Astrocyte of the cerebellum (primary cell): ENCODE data around the gene STPG4.
"Not testable (repeated sequence)": the region's sequence is repeated elsewhere in the genome, so short reads cannot be mapped to it uniquely, and the experiment has no call there.

Source experiments
- DNase-seq: peaks from one replicate; pipeline ENCODE4 v3.0.0-alpha.2; 2011; ENCODE audit warnings: low read depth
- H3K4me3 ChIP-seq: 2 replicates; pipeline ENCODE4 v1.5.1; 2011; ENCODE audit warnings: mild to moderate bottlenecking, low read depth, low read length, moderate library complexity
- in situ Hi-C: cut with HindIII; loops from 2 replicates; pipeline ENCODE4 v1.10.0; 2017; ENCODE audit warnings: low sequenced_read_pairs
- TF ChIP-seq, protein P1 (sequence below): IDR thresholded peaks from 2 replicates; pipeline ENCODE4 v1.5.1; 2012; ENCODE audit warnings: low read length, low read depth, moderate library complexity, mild to moderate bottlenecking; ENCODE audit errors: missing control alignments

STPG4 gene

DNA sequence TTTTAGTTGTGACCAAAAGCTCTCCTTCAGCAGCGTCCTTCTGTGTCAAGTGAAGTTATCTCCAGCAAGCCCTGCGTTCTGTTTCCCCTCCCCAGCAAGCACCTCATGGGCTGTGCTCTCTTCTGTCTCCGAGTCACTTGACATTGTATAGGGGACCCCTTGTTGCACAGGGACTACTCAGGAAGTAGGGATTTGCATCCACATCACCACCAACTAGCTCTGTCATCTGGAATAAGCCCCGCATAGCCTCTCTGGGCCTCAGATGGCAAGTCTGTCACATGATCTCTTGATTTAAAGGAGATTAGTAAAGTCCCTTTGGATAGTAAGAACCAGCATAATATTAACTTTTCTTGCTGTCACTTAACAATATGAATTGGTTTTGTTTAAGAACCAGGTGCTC is 32.0 kb upstream of the STPG4 start:
- in situ Hi-C loops: no loop called here
- no peak overlapping the region for H3K4me3 ChIP-seq
- TF ChIP-seq, protein P1, sequence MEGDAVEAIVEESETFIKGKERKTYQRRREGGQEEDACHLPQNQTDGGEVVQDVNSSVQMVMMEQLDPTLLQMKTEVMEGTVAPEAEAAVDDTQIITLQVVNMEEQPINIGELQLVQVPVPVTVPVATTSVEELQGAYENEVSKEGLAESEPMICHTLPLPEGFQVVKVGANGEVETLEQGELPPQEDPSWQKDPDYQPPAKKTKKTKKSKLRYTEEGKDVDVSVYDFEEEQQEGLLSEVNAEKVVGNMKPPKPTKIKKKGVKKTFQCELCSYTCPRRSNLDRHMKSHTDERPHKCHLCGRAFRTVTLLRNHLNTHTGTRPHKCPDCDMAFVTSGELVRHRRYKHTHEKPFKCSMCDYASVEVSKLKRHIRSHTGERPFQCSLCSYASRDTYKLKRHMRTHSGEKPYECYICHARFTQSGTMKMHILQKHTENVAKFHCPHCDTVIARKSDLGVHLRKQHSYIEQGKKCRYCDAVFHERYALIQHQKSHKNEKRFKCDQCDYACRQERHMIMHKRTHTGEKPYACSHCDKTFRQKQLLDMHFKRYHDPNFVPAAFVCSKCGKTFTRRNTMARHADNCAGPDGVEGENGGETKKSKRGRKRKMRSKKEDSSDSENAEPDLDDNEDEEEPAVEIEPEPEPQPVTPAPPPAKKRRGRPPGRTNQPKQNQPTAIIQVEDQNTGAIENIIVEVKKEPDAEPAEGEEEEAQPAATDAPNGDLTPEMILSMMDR: no peak
- no peak for DNase-seq

GRCh38 chr2:47186351-47186750 is 31.2 kb upstream of the STPG4 start:
- in situ Hi-C loops: no loop called here
- H3K4me3 ChIP-seq: no peak overlapping the region
- TF ChIP-seq, protein P1: no peak
- DNase-seq: no peak

DNA sequence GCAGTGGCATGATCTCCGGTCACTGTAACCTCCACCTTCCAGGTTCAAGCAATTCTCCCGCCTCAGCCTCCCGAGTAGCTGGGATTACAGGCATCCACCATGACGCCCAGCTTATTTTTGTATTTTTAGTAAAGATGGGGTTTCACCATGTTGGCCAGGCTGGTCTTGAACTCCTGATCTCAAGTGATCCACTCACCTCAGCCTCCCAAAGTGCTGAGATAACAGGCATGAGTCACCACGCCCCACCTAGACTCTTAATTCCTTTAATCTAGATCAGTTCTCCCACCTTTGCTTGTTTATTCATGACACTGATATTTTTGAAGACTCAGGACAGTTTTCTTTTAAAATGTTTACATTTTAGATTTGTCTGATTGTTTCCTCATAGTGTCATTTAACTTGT is 30.0 kb upstream of the STPG4 start:
- in situ Hi-C loops, H3K4me3 ChIP-seq, DNase-seq: not testable (repeated sequence)

DNA sequence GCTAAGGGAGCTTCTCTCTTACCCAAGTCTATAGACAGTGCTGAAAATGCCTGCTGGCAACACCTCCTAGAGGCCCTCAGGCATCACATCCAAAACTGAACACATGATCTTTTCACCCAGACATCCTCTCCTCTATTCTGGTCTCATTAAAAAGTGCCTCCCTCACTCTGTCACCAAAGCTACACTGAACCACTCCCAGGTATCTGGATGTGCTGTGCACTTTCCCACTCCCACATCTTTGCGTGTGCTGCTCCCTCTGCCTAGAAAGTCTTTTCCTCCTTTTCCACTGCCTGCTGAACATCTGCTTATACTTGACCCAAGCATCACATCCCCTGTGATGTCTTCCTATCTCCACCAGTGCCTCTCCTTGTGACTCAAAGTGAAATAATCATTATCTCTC is 26.1 kb upstream of the STPG4 start:
- TF ChIP-seq, protein P1: no peak
- no peak for DNase-seq
- H3K4me3 ChIP-seq: no peak overlapping the region
- in situ Hi-C loops: no loop called here

DNA sequence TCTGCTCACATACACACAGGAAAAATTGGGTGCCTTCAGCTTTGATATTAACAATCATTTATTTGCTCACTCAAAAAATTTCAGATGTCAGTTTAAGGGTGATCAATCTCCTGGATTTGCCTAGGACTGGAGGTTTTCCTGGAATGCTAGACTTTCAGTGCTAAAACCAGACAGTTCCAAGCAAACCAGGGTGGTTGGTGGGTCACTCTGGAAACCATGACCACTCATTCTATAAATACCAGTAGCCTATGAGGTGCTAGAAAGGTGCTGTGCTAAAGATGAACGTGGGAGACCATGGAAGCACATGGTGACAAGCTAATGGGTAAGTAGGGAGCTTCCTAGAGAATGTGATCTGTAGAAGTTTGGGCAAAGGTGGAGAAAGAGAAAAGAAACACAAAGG is 25.4 kb upstream of the STPG4 start:
- no peak overlapping the region for H3K4me3 ChIP-seq
- in situ Hi-C loops: no loop called here
- no peak for DNase-seq
- TF ChIP-seq, protein P1: no peak

- in situ Hi-C loops: no loop called here
- DNase-seq: no peak
- TF ChIP-seq, protein P1: no peak
- no peak overlapping the region for H3K4me3 ChIP-seq
Measured at GRCh38 chr2:47179388-47179787, 24.3 kb upstream of the STPG4 start.

DNA sequence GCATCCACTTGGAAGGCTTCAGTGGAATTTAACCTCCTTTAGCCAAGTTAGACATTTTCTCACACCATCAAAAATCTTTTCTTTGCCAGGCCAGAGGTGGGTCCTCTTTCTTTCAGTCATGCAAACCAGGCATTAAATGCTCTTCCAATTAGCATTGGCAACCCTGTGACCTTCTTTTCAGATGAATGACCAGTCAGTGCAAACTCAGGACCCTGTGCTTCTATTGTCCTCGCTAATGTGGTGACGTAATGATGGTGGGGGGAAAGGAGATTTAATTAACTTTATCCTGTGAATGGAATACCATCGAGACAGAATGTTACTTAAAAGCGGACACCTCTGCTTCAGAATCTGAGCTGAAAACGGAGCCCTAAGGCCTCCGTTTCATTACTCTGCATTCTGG is 23.2 kb upstream of the STPG4 start:
- in situ Hi-C loops: no loop called here
- TF ChIP-seq, protein P1: no peak
- no peak overlapping the region for H3K4me3 ChIP-seq
- no peak for DNase-seq
